AG09319 (cell line): Measurements from ENCODE around the gene PRKAR1B.
"Not testable (repeated sequence)": the region's sequence is repeated elsewhere in the genome, so short reads cannot be mapped to it uniquely, and the experiment has no call there.

Experiments used
- DNase-seq: peaks from one replicate; pipeline ENCODE4 v3.0.0-alpha.2; 2010; ENCODE audit warnings: low read depth; ENCODE audit errors: extremely low read depth
- TF ChIP-seq, protein P1 (sequence below): IDR thresholded peaks from 2 replicates; pipeline ENCODE4 v1.5.1; 2011; ENCODE audit warnings: low read depth, mild to moderate bottlenecking, inconsistent platforms, low read length, moderate library complexity

PRKAR1B gene

DNA sequence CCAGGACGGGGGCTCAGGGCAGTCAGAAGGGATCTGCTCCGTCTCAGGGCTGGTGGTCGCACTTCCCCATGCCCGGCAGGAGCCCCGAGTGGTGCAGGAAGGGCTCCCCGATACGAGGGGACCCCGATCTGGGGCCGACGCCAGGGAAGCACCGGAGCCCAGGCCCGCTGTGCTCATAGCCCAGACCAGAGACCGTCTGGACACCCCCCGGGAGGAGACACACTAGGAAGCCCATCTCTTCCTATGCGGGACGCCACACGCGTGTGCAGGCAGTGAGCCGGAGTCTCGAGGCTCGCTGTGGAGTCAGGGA, 167.7 kb downstream of the PRKAR1B start:
- DNase-seq: no peak
- TF ChIP-seq, protein P1, sequence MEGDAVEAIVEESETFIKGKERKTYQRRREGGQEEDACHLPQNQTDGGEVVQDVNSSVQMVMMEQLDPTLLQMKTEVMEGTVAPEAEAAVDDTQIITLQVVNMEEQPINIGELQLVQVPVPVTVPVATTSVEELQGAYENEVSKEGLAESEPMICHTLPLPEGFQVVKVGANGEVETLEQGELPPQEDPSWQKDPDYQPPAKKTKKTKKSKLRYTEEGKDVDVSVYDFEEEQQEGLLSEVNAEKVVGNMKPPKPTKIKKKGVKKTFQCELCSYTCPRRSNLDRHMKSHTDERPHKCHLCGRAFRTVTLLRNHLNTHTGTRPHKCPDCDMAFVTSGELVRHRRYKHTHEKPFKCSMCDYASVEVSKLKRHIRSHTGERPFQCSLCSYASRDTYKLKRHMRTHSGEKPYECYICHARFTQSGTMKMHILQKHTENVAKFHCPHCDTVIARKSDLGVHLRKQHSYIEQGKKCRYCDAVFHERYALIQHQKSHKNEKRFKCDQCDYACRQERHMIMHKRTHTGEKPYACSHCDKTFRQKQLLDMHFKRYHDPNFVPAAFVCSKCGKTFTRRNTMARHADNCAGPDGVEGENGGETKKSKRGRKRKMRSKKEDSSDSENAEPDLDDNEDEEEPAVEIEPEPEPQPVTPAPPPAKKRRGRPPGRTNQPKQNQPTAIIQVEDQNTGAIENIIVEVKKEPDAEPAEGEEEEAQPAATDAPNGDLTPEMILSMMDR: no peak

DNA sequence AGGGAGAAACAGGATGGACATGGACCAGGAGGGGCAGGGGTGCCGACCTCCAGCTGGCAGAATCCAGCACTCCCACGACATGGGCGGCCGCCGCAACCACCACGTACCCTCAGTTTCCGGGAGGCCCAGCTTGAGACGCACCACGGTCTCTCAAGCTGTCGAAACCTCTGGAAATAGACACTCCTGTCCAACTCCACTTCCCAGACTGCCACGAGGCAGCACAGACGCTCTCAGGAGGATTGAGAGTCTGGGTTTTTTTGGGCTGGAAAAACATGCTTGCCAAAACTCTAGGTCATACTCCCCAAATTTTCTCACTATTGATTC, 169.6 kb downstream of the PRKAR1B start:
- TF ChIP-seq, protein P1: no peak
- no peak for DNase-seq

DNA sequence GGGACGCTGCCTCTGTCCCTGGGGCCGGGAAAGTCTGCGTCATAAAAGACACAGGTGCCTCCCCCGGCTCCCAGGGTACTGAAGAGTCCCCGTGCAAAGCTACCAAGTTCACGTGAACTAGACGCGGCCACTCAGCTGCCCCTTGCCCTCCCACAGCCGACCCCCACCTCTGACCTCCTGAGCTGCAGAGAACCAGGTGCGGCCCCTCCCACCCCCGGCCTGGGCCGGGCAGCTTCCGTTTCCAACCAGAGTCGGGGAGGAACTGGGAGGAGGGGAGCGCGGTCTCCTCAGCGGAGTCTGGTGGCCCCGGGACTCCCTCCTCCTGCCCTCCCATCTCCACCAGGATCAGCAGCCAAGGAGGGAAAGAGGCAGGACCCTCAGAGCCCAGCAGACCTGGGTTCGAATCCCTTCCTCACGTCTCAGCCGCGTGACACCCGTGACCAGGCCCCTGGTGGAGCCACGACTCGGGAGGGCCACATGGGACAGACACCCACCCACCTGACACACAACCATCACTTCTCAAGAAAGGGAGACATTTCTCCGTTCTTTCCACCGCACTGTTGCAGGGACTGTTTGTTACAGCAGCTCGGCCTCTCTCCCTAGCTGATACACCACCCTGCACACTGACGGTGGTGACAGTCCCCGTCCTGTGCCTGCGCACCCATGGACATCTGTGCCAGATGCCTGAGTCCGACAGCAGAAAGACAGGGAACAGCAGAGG, 170.1 kb downstream of the PRKAR1B start:
- TF ChIP-seq, protein P1: no peak
- no peak for DNase-seq

DNA sequence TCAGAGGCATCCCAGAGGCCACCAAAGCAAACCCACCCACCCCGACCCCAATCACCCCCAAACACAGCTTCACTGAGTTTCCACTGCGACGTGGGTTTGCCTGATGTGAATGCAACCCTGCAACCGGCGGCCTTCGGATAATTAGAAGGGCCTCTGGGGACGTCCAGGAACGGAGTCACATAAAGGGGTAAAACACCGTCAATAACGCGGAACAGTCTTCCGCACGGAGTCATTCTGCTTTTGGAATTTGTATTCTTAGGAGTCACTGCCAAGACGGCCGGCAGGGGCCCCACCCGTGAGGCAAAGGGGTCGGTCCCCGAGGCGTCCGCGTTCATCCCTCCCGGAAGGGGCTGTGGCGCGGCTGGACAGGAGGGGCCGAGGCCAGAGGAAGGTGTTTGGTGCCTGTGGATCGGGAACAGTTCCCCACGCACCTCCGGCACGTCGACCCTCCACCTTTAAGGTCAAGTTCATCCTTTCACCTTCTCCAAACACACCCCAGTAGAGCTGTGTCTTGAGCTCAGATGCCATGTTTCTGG, 170.7 kb downstream of the PRKAR1B start:
- TF ChIP-seq, protein P1: no peak

DNA sequence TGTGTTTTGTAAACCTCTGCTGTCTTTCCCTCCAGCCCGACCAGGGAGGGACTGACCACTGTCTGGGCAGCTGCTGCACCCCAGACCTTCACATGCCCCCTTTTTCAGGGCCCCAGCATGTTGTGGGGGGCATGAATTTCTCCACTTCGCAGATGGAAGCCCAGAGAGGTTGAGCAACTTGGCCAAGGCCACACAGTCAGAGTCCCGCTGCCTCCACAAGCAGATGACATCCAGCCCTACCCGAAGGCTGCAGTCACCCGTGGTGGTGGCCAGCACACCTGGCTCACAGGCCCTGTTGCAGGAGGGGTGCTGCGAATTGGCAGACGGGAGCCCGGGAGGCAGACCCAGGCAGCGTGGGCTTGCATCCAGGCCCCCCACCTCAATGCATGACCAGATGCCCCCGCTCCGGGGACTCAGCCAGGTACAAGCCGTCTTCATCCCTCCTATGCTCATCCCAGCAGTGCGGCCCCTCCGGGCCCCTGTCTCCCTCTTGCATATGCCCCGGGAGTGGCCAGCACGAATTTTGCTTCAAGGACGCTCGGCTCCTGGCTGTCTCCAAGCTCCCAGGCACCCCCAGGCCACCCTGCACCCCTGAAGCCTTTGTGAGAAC, 171.4 kb downstream of the PRKAR1B start:
- TF ChIP-seq, protein P1: no peak
- no peak for DNase-seq

More for the DNA sequence above, 170.7 kb downstream of the PRKAR1B start:
- DNase-seq: no peak

DNA sequence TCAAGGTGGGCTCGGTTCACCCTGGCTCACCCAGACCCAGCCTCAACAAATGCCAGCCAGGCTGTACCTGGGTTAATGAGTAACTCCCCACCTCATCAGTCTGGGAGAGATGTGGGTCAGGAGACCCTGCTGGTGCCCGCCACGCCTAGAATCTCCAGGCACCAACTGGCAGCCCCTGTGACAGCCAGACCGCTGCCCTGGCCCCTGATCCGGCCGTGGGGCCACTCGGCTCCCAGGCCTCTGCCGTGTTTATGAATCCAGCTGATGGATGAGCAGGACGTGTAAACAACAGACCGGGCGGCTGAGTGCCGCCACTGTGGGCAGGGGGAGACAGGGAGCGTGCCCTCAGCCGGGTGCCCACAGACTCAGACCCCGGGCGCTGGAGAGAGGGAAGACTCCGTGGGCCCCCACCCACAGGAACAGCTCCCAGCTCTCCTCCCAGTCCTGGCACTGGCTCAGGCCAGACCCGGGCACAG, 173.4 kb downstream of the PRKAR1B start:
- TF ChIP-seq, protein P1: no peak
- no peak for DNase-seq

DNA sequence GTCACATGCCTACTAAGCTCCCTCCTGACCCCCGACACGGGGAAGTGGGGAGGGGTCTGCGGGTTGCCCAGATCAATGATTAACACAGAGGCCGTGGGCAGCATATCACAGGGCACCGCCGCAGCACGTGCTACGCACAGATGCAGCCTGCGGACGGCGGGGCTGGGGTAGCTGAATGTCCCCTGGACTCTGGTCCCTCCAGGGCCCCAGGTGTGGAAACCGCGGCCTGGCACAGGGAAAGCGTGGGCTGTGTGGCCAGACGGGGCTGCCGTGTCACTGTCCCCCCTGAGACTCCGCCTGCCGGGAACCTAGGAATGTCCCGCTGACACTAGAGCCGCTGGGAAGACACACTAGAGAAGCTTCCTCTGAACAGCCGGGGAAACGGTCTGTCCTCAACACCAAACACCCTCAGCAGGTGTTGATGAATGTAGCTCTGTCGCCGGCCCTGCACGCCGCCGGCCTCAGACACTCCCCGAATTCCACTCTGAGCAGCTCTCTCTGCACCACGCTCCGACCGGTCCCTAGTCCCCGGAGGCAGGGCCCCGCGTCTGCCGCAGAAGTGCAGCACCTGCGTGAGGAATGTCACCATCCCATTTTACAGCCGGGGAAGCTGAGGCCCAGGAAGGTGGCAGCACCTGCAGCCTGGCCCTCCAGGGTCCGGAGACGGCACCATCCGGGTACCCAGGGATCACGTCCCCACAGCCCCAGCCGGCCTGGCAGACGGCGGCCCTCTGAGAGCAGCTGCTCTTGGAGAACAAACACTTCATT, 174.0 kb downstream of the PRKAR1B start:
- DNase-seq: no peak
- TF ChIP-seq, protein P1: no peak

DNA sequence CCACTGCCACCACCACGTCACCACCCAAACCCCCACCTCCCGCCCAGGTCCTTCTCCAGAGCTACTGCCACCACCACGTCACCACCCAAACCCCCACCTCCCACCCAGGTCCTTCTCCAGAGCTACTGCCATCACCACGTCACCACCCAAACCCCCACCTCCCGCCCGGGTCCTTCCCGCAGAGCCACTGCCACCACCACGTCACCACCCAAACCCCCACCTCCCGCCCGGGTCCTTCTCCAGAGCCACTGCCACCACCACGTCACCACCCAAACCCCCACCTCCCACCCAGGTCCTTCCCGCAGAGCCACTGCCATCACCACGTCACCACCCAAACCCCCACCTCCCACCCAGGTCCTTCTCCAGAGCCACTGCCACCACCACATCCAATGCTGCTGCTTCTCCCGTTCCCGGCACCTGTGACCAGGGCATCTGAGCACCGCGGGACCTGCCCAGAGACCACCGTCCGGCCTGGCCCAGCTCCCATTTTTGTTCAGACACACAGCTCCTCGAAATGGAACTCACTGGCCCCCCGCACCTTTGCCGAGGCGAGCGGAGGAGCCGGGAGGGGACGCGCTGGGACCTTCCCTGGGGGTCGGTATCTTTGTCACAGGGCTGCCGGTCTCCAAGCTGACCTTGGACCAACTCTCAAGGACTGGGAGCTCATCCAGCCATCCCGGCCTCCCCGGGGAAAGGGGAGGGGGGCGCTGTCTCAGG, 174.8 kb downstream of the PRKAR1B start:
- not testable (repeated sequence) for DNase-seq

DNA sequence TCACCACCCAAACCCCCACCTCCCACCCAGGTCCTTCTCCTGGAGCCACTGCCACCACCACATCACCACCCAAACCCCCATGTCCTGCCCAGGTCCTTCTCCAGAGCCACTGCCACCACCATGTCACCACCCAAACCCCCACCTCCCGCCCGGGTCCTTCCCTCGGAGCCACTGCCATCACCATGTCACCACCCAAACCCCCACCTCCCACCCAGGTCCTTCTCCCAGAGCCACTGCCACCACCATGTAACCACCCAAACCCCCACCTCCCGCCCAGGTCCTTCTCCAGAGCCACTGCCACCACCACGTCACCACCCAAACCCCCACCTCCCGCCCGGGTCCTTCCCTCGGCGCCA, 175.5 kb downstream of the PRKAR1B start:
- not testable (repeated sequence) for DNase-seq
